ENCODE results near the gene WDR33.
"Not testable (repeated sequence)": the region's sequence is repeated elsewhere in the genome, so short reads cannot be mapped to it uniquely, and the experiment has no call there.

WDR33 gene

GRCh38 chr2:127811397-127812321 lies 688 bp upstream of the WDR33 start:
- H3K27me3 ChIP-seq (ENCODE audit: insufficient read depth, low read length), result no peaks in the 10 kb centered on the region
- H3K9me3 ChIP-seq (ENCODE audit: low read length), result no peaks in the 10 kb centered on the region
- TF ChIP-seq CTCF (IDR thresholded peaks at IDR 0.05; ENCODE audit: low read length) (no peak; the same call in 1 of the 2 replicates), EZH2 (IDR thresholded peaks at IDR 0.05; ENCODE audit: borderline replicate concordance, low read length) (no peak)
- peak overlapping the region; percentile 87 for H3K4me2 ChIP-seq (ENCODE audit: low read length)
- H3K9me2 ChIP-seq (ENCODE audit: low read depth, low read length), result no peaks in the 10 kb centered on the region
- H3K9ac ChIP-seq (ENCODE audit: low read length), result peak overlapping the region; percentile 79
- H3K79me2 ChIP-seq (ENCODE audit: insufficient read depth, low read length), result peaks cover 39% of the 10 kb centered on the region
- peaks cover 43% of the 10 kb centered on the region for H3K4me1 ChIP-seq (ENCODE audit: insufficient read depth, low read length, severe bottlenecking)
- no peaks in the 10 kb centered on the region for H4K20me1 ChIP-seq (ENCODE audit: insufficient read depth, low read length)
- peak overlapping the region; percentile 85 for H3K27ac ChIP-seq (ENCODE audit: low read depth, low read length, poor library complexity, severe bottlenecking)
- H3K4me3 ChIP-seq (ENCODE audit: low read depth, low read length, poor library complexity, severe bottlenecking), result peak overlapping the region; percentile 84
- H3F3A ChIP-seq (ENCODE audit: insufficient read depth, low read length), result no peaks in the 10 kb centered on the region
- H3K36me3 ChIP-seq (ENCODE audit: insufficient read depth, low read length), result peaks cover 26% of the 10 kb centered on the region
- no peak overlapping the region for H2AFZ ChIP-seq (ENCODE audit: low read length)

DNA sequence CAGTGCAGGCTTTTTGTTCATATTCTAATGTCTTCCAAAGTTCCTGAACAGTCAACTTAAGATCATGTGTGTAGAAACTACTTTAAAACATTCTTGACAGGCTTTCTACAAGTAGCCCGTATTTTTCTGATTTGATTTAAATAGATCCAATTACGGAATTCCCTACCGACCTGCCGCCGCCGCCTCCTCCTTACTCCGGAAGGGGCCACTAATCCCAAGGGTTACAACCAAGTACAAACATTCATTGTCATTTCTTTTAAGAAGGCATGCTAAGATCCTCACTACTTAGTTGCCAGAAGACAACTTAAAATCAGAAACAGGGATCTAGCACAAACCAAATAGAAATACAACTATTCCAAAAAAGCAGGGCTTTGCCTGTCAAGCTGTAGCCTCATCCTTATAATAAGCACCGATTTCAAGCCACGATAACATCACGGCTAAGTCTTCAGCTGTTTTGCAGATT lies 784 bp downstream of the WDR33 start:
- H3K27ac ChIP-seq (ENCODE audit: low read depth, low read length, poor library complexity, severe bottlenecking), result peak overlapping the region; percentile 85
- no peaks in the 10 kb centered on the region for H3K27me3 ChIP-seq (ENCODE audit: insufficient read depth, low read length)
- peaks cover 54% of the 10 kb centered on the region for H3K79me2 ChIP-seq (ENCODE audit: insufficient read depth, low read length)
- H3F3A ChIP-seq (ENCODE audit: insufficient read depth, low read length), result no peaks in the 10 kb centered on the region
- peak overlapping the region; percentile 87 for H3K4me2 ChIP-seq (ENCODE audit: low read length)
- TF ChIP-seq CTCF (IDR thresholded peaks at IDR 0.05; ENCODE audit: low read length), result no peak
- TF ChIP-seq EZH2 (IDR thresholded peaks at IDR 0.05; ENCODE audit: borderline replicate concordance, low read length), result no peak
- no peaks in the 10 kb centered on the region for H3K9me2 ChIP-seq (ENCODE audit: low read depth, low read length)
- no peaks in the 10 kb centered on the region for H3K9me3 ChIP-seq (ENCODE audit: low read length)
- peaks cover 29% of the 10 kb centered on the region for H3K36me3 ChIP-seq (ENCODE audit: insufficient read depth, low read length)
- H4K20me1 ChIP-seq (ENCODE audit: insufficient read depth, low read length), result no peaks in the 10 kb centered on the region
- H2AFZ ChIP-seq (ENCODE audit: low read length), result no peak overlapping the region
- peak overlapping the region; percentile 84 for H3K4me3 ChIP-seq (ENCODE audit: low read depth, low read length, poor library complexity, severe bottlenecking)
- peak overlapping the region; percentile 79 for H3K9ac ChIP-seq (ENCODE audit: low read length)
- H3K4me1 ChIP-seq (ENCODE audit: insufficient read depth, low read length, severe bottlenecking), result peaks cover 58% of the 10 kb centered on the region

DNA sequence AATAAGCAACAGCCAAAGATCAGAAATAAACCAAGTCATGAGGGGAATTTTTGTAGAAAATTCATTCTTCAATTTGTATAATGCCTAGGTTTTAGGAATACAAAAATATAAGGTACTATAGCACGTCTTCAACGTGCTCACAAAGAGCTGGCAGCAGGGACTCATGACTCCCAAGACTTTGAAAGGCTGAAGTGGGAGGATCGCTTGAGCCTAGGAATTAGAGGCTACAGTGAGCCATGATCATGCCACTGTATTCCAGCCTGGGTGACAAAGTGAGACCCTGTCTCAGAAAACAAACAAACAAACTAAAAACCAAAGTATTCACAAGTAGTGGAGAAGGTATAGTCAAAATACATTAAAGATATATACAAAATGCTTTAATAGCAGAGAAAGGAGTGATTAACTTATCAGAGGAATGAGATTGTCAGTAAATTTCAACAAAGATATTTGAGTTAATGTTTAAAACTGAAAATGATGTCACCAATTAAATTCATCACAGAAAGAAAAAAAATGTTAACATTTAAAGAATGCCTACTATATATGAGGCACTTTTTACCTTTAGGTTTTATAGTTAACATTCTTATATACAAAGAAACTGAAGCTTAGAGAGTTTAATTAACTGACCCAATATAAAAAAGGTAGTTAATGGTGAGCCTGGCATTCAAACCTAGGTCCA lies 3.2 kb downstream of the WDR33 start:
- Histone ChIP-seq H4K20me1 (ENCODE audit: insufficient read depth, low read length) (0 out of 2 replicates have a peak, but pooled peaks cover 4% of the 10 kb centered on the region), H3K9me3 (ENCODE audit: low read length) (no peaks in the 10 kb centered on the region), H3K4me1 (ENCODE audit: insufficient read depth, low read length, severe bottlenecking) (peaks cover 71% of the 10 kb centered on the region), H3K36me3 (ENCODE audit: insufficient read depth, low read length) (peaks cover 47% of the 10 kb centered on the region), H3K79me2 (ENCODE audit: insufficient read depth, low read length) (peaks cover 78% of the 10 kb centered on the region), H3F3A (ENCODE audit: insufficient read depth, low read length) (no peaks in the 10 kb centered on the region), H3K27me3 (ENCODE audit: insufficient read depth, low read length) (no peaks in the 10 kb centered on the region), H3K27ac (ENCODE audit: low read depth, low read length, poor library complexity, severe bottlenecking) (peak overlapping the region; percentile 33), H3K9ac (ENCODE audit: low read length) (peak overlapping the region; percentile 13), H3K4me3 (ENCODE audit: low read depth, low read length, poor library complexity, severe bottlenecking) (peak overlapping the region; percentile 84), H3K4me2 (ENCODE audit: low read length) (peak overlapping the region; percentile 73), H2AFZ (ENCODE audit: low read length) (no peak overlapping the region), H3K9me2 (ENCODE audit: low read depth, low read length) (no peaks in the 10 kb centered on the region)
- TF ChIP-seq CTCF (IDR thresholded peaks at IDR 0.05; ENCODE audit: low read length), result no peak
- no peak for TF ChIP-seq EZH2 (IDR thresholded peaks at IDR 0.05; ENCODE audit: borderline replicate concordance, low read length)

GRCh38 chr2:127806860-127807259 lies 4.1 kb downstream of the WDR33 start:
- peak overlapping the region; percentile 33 for H3K27ac ChIP-seq (ENCODE audit: low read depth, low read length, poor library complexity, severe bottlenecking)
- H2AFZ ChIP-seq (ENCODE audit: low read length); H3F3A ChIP-seq (ENCODE audit: insufficient read depth, low read length); H3K9me3 ChIP-seq (ENCODE audit: low read length); H3K27me3 ChIP-seq (ENCODE audit: insufficient read depth, low read length); H4K20me1 ChIP-seq (ENCODE audit: insufficient read depth, low read length); H3K9me2 ChIP-seq (ENCODE audit: low read depth, low read length): not testable (repeated sequence)
- peak overlapping the region; percentile 13; the same call in 1 of the 2 replicates for H3K9ac ChIP-seq (ENCODE audit: low read length)
- H3K4me2 ChIP-seq (ENCODE audit: low read length), result peak overlapping the region; percentile 73
- peaks cover 57% of the 10 kb centered on the region for H3K36me3 ChIP-seq (ENCODE audit: insufficient read depth, low read length)
- peak overlapping the region; percentile 84 for H3K4me3 ChIP-seq (ENCODE audit: low read depth, low read length, poor library complexity, severe bottlenecking)
- H3K4me1 ChIP-seq (ENCODE audit: insufficient read depth, low read length, severe bottlenecking), result peaks cover 65% of the 10 kb centered on the region
- peaks cover 87% of the 10 kb centered on the region for H3K79me2 ChIP-seq (ENCODE audit: insufficient read depth, low read length)

Measured in OCI-LY1 (cell line).